HG03175 (cell line): ENCODE data around the gene ATAD2B.
"Not testable (repeated sequence)": the region's sequence is repeated elsewhere in the genome, so short reads cannot be mapped to it uniquely, and the experiment has no call there.

Source experiments
- ATAC-seq: cut with Tn5 transposase; IDR thresholded peaks from one replicate; pipeline ENCODE4 v1.9.1; 2021; ENCODE audit warnings: mild to moderate bottlenecking, moderate library complexity; ENCODE audit not compliant: unreplicated experiment

The ATAD2B gene

DNA sequence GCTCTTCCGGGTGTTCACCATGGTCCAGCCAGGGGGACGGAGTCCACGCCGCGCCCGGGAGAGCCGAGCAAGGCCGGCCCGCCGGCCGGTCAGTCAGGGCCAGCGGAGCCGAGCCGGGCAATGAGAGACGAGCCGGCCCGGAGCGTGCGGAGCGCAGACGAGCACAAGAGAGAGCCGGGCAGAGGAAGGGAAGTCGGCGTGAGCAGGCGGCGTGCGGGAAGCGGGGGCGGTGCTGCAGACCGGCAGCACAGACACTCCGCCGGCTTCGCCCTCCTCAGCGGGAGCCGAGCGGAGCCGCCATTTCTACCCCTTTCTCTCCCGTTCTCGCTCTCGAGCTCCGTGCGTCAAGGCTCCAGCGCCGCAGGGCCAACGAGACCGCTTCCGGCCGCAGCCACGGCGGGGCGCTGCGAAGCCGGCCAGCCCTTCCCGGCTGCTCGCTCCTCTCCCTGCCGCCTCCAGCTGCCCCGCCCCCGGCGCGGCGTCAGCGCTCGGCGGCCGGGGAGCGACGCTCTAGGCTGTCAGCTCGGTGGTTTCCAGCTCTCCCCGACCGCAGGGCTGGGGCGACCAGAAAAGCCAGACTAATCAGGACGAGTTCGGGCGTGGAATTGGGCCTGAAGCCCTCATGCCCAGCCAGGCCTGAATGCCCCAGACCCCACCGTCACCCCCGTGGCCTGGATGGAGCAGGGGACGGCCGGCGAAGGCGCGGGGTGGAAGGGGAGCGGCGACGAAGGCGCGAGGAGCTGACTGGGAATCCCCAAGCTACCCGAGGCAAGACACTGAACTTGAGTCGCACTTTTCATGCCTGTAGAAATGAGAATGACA lies at the start of gene ATAD2B:
Gene ATAD2B, minus strand, starts transcription at position 374 of the 822 bp plus-strand sequence. Its CDS starts 353 bp downstream, at position 21.
- peak; percentile 77 for ATAC-seq

DNA sequence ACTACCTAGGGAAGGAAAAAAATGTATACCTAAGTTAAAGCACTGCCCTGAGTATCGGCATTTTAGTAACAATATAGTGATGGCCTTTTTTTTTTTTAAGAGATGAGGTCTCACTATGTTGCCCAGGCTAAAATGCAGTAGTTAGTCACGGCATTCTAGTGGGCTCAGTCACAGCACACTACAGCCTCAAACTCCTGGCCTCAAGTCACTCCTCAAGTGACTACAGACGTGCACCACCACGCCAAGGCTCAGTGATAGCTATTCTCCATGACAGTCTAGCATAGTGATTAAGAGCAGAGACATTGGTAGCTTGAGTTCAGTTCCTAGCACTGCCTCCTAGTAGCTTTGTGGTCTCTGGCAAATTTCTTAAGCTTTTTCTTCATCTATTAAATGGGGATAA lies 40.9 kb upstream of the ATAD2B start:
- no peak for ATAC-seq

DNA sequence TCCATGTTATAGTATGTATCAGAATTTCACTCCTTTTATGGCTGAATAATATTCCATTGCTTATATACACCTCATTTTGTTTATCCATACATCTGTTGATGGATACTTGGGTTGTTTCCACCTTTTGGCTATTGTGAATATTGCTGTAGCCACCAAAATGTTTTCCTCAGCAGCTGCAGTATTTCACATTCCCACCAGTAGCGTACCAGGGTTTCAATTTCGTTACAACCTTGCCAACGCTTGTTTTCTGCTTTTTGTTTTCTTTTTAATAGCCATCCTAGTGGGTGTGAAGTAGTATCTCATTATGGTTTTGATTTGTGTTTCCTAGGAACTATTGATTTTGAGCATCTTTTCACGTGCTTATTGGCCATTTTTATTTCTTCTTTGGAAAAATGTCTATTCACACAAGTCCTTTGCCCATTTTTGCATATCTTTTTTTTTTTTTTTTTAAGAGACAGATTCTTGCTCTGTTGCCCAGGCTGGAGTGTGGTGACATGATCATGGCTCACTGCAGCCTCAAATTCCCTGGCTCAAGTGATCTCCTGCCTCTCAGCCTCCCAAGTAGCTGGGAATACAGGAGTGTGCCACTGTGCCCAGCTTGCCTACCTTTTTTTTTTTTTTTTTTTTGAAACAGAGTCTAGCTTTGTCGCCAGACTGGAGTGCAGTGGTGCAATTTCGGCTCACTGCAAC lies 27.5 kb upstream of the ATAD2B start:
- no peak for ATAC-seq

DNA sequence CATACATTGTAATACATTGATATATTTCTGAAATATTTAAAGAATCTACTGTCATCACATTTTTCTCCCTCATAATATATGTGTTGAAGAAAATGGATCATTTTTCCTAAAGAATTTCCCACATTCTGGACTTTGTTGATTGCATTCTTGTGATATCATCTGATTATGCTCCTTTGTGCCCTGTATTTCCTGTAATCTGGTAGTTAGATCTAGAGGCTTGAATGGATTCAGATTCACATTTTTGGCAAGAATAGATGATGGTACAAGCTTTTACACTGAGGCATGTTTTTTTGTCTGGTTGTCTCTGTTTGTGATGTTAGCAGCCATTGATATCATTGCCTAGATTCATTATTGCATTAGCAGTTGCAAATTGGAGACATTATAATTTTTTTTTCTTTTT lies 26.7 kb upstream of the ATAD2B start:
- ATAC-seq, result no peak

DNA sequence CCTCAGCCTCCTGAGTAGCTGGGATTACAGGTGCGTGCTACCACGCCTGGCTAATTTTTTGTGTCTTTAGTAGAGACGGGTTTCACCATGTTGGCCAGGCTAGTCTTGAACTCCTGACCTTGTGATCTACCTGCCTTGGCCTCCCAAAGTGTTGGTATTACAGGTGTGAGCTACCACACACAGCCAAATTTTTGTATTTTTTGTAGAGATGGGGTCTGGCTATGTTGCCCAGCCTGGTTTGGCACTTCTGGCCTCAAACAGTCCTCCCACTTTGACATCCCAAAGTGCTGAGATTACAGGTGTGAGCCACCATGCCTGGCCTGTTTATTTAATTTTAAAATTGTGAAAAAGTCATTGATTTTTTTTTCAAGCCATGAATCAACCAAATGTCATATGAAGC lies 25.6 kb upstream of the ATAD2B start:
- not testable (repeated sequence) for ATAC-seq

DNA sequence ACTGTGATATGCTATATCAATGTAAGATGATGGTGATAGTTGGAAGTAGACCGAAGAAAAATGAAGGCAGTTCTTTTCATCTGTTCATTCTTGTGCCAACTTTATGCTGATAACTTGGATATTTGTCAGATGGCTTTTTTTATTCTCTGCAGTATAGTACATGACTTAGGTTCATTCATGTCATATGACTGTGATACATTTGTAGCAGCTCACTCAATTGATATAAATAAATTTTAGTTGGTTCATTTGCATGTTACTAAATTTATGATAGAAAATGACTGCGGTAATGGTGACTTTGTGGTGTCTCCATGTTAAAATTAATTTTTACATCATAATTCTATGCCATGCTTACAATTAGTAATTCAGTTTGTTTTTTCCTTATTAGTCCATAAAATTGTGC lies 20.4 kb upstream of the ATAD2B start:
- no peak for ATAC-seq

DNA sequence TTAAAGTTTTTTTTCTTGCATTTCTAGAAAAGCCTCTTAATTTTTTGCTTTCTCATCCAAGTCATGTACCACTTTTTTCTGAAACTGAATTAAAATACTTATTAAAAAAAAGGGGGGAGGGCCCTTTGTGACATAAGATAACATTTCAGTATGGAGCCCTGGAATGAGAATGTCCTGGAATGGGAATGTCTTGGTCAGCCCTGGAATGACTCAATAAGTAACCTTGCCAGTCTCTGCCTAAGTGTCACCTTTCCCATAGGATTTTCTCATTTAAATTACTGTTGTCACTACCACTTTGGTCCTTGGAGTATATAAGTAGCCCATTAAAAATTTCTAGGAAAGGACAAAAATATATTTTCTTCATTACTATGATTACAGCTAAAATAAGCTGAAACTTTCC lies 18.1 kb upstream of the ATAD2B start:
- no peak for ATAC-seq

DNA sequence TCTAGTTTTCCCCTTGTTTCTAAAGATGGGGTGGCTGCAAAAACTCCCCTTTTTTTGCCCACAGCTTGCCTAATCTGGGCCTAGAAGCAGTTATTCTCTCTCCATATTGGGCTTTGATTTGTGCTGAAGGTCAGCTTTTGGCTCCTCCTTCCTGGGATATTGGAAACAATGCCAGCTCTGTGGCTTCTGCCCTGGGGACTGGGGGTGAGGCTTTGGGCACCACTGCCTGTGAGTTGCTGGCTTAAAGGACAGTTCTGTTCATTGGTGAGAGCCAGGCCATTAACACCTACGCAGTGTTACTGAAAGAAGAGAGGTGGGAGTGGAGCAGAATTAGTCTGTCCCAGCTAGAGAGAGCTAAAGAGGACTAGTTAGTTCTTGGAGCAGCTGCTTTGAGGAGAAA lies 17.6 kb upstream of the ATAD2B start:
- no peak for ATAC-seq

DNA sequence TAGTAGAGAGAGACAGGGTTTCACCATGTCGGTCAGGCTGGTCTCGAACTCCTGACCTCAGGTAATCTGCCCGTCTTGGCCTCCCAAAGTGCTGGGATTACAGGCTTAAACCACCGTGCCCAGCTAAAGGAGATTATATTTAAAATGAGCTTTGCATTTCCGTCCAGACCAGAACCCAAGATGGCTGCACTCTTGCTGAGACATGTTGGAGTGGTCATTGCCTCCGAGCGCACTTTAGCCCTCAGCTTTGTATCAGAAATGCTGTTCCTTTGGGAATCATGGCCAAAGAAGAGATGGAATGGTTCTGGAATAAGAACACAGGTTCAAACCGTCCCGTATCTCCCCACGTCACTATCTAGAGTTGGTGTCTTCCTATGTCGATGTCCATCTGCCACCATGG lies 16.7 kb upstream of the ATAD2B start:
- no peak for ATAC-seq

DNA sequence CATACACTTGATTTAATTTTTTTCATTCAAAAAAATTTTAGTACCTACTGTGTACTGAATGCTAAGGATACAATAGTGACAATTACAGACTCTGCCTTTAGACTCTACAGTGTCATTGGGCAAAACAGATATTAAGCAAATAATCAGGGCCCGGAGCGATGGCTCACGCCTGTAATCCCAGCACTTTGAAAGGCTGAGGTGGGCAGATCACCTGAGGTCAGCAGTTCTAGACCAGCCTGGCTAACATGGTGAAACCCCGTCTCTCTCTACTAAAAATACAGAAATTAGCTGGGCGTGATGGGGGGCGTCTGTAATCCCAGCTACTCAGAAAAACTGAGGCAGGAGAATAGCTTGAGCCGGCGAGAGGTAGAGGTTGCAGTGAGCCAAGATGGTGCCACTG lies 14.7 kb upstream of the ATAD2B start:
- no peak for ATAC-seq

DNA sequence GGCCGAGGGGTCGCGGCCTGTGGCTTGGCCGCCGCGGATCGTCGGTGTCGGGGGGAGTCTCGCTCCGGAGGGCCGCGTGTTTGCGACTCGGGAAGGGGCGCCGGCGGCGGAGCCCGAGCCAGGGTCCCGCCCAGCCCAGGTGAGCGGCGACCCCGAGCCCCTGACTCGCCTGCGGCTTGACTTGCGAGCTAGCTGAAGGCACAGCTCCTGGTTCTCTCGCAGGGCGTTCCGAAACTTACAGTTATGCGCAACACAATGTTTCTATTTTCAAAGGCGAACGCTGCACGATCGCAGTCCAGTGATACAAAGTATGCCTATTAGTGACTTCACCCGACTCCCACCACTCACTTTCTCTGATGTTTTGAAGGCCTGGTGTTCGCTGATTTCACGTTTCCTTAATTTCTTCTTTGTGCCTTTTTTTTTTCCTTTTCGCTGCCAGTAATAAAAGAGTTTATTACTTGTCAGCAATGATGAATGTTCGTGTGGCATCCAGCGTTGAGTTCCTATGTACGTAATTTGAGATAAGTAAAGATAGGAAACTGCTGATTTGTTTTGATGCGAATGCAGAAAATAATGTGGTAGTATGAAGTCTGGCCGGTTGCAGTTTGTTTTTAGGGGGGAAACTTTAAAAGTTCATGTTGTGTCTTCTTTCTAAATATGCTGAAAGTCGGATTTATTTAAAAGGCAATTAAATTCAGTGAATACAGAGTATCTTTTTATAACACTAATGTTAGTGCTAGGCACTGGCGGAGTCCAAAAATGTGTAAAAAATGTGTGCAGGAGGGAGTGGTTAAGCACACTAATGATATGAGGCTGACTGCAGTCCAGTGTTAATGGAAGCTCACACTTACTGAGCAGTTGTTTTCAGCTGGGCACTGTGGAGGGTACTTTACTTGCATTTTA lies 14.0 kb upstream of the ATAD2B start:
- ATAC-seq, result peak; percentile 58

DNA sequence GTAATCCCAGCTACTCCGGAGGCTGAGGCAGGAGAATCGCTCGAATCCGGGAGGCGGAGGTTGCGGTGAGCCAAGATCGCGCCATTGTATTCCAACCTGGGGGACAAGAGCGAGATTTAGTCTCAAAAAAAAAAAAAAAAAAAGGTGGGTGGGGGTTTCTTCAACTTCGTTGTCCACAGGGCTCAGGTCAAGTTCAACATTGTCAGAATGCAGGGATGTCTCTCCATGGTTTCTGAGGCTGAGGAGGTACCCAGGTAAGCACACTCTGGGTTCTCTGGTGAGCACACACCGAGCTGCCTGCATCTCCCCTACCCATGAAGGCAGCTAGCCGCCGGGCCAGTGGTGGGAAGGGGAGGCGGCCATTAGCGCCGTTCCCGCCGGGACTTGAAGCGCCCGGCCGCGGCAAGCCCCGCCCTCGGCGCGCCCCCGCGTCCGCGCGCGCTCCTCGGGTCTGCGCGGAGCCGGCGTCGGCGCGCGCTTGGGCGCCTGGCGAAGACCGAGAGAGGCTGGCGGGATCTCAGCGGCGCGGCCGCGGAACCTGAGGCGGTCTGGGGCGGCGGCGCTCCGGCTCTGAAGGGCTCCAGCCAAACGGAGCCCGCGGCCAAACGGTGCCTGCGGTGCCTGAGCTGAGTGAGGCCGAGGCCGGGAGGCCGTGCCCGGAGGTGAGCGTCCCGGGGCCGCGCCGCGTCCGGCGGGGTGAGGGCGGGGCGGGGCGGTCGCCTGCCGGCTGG lies 13.2 kb upstream of the ATAD2B start, which contains the start of gene UBXN2A:
Gene UBXN2A, plus strand, starts transcription at position 477 of the 731 bp plus-strand sequence. CDS start 17,852 bp downstream, outside the sequence.
- peak; percentile 79 for ATAC-seq

DNA sequence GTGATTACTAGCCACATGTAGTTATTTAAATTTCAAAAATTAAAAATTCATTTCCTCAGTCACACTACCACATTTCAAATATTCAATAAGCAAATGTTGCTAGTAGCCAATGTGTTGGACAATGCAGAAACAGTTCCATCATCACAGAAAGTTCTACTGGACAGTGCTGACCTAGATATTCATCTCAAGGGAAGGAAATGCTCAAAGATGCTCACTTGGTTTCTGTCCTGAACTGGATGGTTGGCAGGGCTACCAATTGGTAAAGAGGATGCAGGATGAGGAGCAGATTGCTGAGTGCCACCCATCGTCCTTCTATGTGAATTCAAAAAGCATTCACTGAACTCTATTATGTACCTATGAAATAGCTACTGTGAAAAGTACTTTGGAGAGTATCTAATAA lies 7.3 kb upstream of the ATAD2B start:
- ATAC-seq, result no peak

DNA sequence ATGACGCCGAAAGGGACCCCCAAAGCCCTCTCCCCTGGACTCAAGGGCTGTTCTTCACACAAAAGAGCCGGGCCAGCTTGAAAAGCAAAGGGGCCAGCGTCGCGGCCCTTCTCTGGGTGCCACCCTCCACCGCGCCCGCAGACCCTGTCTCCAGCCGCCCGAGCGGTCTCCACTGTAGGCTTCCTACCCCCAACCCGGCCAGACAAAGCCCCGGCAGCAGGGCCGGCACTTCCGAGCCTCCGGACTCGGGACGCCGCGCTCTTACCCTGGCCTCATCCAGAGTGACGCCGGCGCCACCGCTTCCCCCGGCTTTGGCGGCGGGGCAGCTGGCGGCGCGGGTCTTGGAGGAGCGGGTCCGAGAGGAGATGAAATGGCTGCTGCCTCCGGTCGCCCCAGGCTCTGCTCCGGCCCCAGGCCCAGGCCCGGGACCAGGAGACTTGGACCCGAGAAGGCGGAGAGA lies 603 bp downstream of the ATAD2B start:
- ATAC-seq, result peak; percentile 34

DNA sequence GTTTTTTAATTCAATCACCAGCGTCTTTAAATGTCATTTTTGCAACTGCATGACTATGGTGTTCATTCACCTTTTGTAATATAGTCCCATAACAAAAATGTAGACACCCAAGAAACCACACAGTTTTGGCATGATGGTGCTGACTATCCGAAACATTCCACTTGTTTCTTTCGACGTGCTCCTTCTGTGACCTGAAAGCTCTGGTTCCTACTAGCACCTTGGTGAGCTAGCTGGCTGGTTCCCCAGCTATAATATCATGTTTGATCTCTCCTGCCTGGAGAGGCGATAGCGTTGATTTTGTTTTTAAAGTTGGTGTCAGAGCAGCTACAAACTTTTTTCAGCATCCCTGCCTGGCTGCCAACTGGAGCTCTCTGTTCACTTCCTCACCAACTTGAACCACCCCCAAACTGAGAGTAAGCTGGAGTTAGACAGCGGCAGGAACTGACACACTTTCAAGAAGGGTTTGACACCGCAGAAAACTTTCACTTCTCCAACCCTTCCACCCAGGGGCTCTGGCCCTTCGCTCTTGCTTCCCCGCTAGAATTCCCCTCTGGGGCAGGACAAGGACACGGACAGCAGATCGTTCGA lies 1.1 kb downstream of the ATAD2B start:
- peak; percentile 68 for ATAC-seq

DNA sequence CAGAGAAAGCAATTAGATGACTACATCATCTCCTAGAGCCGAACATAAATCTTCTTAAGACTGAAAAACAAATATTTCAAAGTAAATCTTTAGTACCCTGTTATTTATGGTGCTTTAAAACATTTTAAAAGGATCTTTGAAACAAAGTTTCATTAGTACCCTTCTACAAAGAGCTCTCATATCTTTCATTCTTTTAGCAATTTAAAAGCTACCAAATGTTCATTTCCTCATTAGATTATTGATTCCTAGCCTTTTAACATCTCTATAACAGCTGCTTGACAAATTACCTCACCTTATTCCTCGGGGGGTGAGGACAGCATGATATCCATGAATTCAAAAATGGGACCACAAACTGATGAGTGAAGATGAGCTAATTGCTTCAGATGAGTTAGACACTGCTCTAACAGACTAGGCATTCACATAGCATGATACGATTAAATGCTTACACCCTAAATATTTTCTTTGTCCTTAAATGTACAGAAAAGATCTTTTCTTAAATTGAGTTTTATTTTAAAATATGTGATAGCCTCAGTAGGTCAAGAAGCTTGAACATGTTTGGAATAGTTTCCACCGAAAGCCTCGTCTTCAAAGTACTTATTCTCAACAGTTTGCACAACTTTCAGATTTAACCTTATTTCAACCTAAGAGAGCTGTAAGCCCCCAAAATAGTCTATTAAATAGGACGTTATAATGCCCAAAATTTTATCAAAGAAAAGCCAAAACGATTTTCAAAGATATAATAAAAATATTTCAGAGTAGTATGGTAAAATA lies 2.1 kb downstream of the ATAD2B start:
- ATAC-seq, result no peak

DNA sequence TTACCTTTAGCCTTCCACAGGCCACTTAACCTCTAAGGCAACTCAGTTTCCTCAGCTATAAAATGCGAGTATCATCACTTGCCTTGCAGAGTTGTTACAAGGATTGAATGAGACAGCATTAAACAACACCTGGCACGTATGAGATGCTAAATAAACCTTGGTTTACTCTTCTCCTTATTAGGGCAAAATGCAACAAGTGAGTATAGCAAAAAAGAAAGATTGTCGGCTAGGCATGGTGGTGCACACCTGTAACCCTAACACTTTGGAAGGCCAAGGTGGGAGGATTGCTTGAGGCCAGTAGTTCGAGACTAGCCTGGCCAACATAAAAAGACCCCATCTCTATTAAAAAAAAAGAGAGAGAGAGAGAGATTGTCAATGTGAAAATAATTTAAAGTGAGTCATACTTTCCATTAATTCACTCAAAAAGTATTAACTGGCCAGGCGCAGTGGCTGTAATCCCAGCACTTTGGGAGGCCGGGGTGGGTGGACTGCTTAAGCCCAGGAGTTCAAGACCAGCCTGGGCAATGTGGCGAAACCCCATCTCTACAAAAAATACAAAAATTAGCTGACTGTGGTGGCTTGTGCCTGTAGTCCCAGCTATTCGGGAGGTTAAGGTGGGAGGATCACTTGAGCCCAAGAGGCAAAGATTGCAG lies 8.0 kb downstream of the ATAD2B start:
- no peak for ATAC-seq

DNA sequence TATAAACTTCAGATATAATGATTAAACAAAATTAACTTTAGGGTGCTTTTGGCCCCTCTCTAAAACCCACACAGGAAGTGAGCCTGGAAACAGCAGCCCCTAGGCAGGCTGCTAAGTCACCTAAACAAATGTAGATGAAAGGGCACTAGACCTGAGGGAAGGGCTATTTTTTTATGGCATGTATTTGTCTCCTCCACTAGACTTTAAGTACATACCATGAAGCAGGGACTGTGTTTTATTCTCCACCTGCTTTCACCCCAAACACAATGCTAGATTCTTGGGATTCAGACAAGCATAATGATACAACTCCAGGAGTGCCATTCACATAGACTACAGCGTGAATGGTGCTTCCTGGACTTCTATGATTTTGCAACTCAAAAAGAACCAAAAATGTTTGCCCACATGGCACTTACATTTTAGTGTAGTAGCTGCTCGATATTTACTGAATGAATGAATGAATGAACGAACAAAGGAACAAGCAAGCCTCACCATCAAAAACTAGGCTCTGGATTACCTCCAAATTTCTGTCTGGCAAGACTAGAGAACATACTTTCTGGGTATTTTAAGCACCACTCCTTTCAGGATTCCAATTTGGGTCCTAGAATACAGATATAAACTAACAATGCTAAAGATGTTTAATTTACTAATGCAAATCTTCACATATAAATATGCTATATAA lies 10.1 kb downstream of the ATAD2B start:
- no peak for ATAC-seq
